Glutamatergic neuron (in vitro differentiated cells): ENCODE data around the gene STOM. TPM values are rescaled to one million over a fixed set of nuclear protein-coding genes. Genes with fewer than 3 reads are reported as not detected.

Experiments used
- DNase-seq: peaks from one replicate; pipeline ENCODE4 v3.0.0; 2022
- H3K27ac Mint-ChIP-seq: one replicate; pipeline ENCODE4 v1.8.0; 2020; ENCODE audit warnings: mild to moderate bottlenecking, mixed read lengths, inconsistent platforms; ENCODE audit not compliant: unreplicated experiment
- H3K27me3 Mint-ChIP-seq: one replicate; pipeline ENCODE4 v1.8.0; 2020; ENCODE audit warnings: mild to moderate bottlenecking, moderate library complexity, mixed read lengths, inconsistent platforms; ENCODE audit not compliant: unreplicated experiment
- H3K36me3 Mint-ChIP-seq: one replicate; pipeline ENCODE4 v1.8.0; 2020; ENCODE audit warnings: mild to moderate bottlenecking, mixed read lengths, inconsistent platforms; ENCODE audit not compliant: unreplicated experiment
- H3K4me1 Mint-ChIP-seq: one replicate; pipeline ENCODE4 v1.8.0; 2020; ENCODE audit warnings: mild to moderate bottlenecking, low read depth, mixed read lengths, inconsistent platforms; ENCODE audit not compliant: unreplicated experiment
- H3K4me3 Mint-ChIP-seq: one replicate; pipeline ENCODE4 v1.8.0; 2020; ENCODE audit warnings: mild to moderate bottlenecking, mixed read lengths, inconsistent platforms; ENCODE audit not compliant: unreplicated experiment
- H3K9me3 Mint-ChIP-seq: one replicate; pipeline ENCODE4 v1.8.0; 2020; ENCODE audit warnings: mild to moderate bottlenecking, moderate library complexity, mixed read lengths, inconsistent platforms; ENCODE audit not compliant: unreplicated experiment
- CTCF ChIP-seq: fragments of 200-600 bp; sonication (generic); IDR thresholded peaks from one replicate; pipeline ENCODE4 v1.5.0; 2021; ENCODE audit not compliant: partially characterized antibody, unreplicated experiment
- total RNA-seq: library from RNA; stranded (reverse); fragmentation: NEBNext Ultra II Directional; extraction: Animal tissue kit (Norgen Biotek cat#: 25700); gene quantifications from one replicate; pipeline ENCODE4 v1.2.1, GENCODE V29; 2021; ENCODE audit not compliant: unreplicated experiment

Gene STOM
- total RNA-seq, 1 donor from 2014 or later, result 2.0 TPM

GRCh38 chr9:121340676-121341392, 29.2 kb downstream of the STOM start:
- Mint-ChIP-seq H3K4me3 (no peak overlapping the region), H3K27me3 (no peaks in the 10 kb centered on the region), H3K4me1 (no peaks in the 10 kb centered on the region), H3K9me3 (no peaks in the 10 kb centered on the region), H3K36me3 (no peaks in the 10 kb centered on the region), H3K27ac (no peak overlapping the region)
- DNase-seq, result no peak
- TF ChIP-seq CTCF, result no peak

- H3K27me3 Mint-ChIP-seq, result no peaks in the 10 kb centered on the region
Observed at GRCh38 chr9:121339437-121339836, 30.6 kb downstream of the STOM start.

GRCh38 chr9:121336665-121337064, 33.4 kb downstream of the STOM start:
- H3K9me3 Mint-ChIP-seq, result no peaks in the 10 kb centered on the region
- no peak overlapping the region for H3K4me3 Mint-ChIP-seq
- no peak for DNase-seq
- H3K4me1 Mint-ChIP-seq, result peaks cover 4% of the 10 kb centered on the region
- H3K27ac Mint-ChIP-seq, result no peak overlapping the region
- no peaks in the 10 kb centered on the region for H3K36me3 Mint-ChIP-seq
- peaks cover 2% of the 10 kb centered on the region for H3K27me3 Mint-ChIP-seq
- no peak for TF ChIP-seq CTCF

More at GRCh38 chr9:121339437-121339836, 30.6 kb downstream of the STOM start:
- Mint-ChIP-seq H3K4me1 (peaks cover 3% of the 10 kb centered on the region), H3K9me3 (no peaks in the 10 kb centered on the region), H3K27ac (no peak overlapping the region), H3K4me3 (no peak overlapping the region), H3K36me3 (no peaks in the 10 kb centered on the region)
- no peak for DNase-seq
- TF ChIP-seq CTCF, result no peak

- Mint-ChIP-seq H3K27ac (no peak overlapping the region), H3K9me3 (no peaks in the 10 kb centered on the region), H3K36me3 (no peaks in the 10 kb centered on the region), H3K4me1 (peaks cover 4% of the 10 kb centered on the region), H3K27me3 (peaks cover 2% of the 10 kb centered on the region), H3K4me3 (no peak overlapping the region)
- no peak for TF ChIP-seq CTCF
- DNase-seq, result no peak
Observed at GRCh38 chr9:121333950-121334773, 35.9 kb downstream of the STOM start.
